ENCODE results near the gene CEP72.

DNA sequence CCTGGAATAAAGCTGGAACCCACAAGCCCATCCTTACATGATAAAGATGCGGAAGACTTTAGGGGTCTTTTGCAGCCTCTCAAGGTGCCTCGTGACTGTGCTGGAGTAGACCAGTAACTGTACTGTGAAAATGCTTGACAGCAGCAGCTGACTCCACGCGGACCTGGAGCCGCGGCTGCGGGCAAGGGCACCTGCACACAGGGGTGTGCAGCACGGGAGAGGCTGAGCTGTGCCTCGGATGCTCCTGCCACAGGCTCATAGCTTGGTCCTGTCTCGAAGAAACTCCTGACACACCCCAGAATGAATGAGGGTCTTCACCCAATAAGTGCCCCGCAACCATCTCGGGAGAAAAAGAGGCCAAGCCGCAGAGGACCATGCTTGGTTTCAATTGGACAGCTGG lies 40.3 kb upstream of the CEP72 start:
- TF ChIP-seq, protein P1, sequence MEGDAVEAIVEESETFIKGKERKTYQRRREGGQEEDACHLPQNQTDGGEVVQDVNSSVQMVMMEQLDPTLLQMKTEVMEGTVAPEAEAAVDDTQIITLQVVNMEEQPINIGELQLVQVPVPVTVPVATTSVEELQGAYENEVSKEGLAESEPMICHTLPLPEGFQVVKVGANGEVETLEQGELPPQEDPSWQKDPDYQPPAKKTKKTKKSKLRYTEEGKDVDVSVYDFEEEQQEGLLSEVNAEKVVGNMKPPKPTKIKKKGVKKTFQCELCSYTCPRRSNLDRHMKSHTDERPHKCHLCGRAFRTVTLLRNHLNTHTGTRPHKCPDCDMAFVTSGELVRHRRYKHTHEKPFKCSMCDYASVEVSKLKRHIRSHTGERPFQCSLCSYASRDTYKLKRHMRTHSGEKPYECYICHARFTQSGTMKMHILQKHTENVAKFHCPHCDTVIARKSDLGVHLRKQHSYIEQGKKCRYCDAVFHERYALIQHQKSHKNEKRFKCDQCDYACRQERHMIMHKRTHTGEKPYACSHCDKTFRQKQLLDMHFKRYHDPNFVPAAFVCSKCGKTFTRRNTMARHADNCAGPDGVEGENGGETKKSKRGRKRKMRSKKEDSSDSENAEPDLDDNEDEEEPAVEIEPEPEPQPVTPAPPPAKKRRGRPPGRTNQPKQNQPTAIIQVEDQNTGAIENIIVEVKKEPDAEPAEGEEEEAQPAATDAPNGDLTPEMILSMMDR (IDR thresholded peaks at IDR 0.05) = no peak
- TF ChIP-seq EZH2 (IDR thresholded peaks at IDR 0.05) = no peak
